ENCODE measurements around the gene DPCD.
"Not testable (repeated sequence)": the region's sequence is repeated elsewhere in the genome, so short reads cannot be mapped to it uniquely, and the experiment has no call there.

Gene DPCD

DNA sequence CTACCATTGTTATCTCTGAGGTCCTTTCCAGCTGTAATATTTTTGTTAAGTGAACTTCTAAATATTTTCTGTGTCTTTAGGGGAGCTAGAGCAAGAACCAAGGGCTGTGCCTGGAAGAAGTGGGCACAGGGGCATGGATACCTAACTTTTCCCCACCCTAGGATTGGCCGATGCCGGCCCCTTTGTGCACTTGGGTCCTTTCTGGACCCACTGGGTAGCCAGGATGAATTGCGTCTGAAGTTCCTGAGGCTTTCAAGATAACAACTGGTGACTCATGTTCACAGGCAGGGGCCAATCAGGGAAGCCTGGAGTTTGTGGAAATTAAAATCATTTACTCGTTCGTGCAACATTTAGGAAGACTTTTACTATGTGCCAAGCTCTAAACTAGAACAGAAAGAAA lies 758 bp downstream of the DPCD start:
- DNase-seq = no peak

DNA sequence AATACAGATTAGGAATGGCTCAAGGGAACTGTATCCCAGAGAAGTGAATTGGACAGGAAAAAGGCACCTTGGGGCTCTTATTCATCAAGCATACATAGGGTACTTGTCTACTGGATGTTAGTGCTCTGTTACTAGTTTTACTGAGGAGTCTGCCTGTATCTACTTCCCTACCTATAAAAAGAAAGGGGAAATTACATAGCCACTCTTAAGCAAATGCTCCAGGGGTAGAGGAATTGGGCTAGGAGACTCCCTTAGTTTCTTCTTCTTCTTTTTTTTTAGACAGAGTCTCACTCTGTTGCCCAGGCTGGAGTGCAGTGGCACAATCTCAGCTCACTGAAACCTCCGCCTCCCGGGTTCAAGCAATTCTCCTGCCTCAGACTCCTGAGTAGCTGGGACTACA lies 5.2 kb downstream of the DPCD start:
- not testable (repeated sequence) for DNase-seq

DNA sequence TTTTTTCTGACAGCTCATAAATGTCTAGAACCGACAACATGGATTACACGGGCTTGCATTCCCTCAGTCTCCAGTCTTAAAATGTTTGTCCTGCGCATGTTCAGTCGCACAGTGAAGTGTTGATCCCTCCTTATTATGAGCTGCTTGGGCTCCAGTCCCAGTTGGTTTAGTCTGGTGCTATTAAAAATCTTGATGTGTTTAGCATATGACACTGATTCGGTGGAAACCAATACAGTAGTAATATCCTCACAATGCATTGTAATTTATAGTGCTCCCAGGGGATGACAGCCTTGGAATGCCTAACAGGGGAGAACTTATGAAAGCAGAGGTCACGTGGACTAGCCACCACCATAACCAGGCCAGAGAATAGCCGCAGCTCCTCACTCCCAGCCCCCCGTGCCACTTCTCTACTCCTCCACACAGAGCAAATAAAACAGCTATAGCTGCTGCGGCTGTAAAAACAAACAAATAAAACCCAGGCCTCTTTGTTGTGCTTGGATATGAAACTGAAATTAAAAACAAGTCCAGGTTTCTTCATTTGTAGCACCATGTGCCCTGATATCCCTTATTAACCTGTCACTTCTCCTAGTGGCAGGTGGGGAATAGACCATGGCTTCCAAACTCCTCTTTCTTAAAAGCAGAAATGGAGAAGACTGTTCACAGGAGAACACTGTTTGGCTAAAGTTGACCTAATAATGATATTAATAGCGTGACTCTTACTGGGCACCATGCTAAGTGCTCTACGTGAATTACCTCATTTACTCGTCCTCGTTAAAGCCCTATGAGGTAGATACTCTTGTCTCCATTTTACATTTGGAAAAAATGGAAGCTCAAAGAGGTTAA lies 7.7 kb downstream of the DPCD start:
- no peak for DNase-seq

DNA sequence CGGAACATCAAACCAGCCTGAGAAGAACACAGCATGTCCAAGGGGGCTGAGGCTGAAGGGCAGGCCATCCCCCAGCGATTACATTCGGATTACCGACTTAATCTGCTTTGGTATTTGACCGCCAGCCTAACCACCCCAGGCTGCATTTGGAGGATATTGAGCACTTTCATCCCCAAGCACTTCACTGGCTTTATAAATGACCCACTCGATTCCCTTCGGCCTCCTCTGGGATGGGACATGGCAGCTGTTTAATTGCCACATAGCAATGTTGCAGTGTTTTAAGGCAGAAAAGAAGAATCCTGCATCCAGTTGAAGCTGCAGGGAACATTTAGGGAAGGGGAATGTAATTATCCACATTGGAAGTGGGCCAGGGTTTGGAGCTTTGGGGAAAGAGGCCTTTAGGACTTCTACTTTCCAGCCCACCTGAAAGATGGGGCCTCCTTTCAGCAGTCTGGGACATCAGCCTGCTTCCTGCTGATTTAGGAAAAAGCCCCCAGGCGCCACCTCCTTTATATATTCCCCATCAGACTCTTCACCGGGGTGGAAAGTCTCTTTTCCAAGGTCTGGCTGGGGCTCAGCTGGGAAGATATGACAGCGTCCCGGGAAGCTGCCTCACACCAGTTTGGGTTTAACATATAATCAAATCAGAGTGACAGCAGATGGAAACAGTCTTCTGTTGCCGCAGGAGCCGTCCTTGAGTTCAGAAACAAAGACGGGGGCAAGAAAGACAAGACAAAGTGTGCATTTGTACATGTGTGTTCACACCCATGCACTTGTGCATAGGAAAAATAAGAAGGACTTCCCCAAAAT lies 9.2 kb downstream of the DPCD start:
- DNase-seq = no peak

DNA sequence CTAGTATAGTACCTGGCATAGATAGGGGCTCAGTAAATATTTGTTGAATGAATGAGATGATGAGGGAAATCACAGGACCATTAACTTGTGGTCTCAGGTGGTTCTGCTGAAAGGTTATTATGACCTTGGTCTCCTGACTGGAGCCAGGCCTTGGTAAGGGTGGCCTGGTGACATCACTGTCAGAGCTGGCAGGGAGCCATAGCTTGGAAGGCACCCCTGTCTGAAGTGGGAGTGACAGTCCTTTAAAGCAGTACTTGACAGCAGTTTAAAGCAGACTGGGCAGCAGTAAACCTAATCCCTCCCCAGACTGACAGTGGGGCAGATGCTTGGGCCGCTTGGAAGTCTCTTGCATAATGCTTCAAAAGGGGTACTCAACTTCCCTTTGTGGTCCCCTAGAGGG lies 13.4 kb downstream of the DPCD start:
- DNase-seq = peak; percentile 48

DNA sequence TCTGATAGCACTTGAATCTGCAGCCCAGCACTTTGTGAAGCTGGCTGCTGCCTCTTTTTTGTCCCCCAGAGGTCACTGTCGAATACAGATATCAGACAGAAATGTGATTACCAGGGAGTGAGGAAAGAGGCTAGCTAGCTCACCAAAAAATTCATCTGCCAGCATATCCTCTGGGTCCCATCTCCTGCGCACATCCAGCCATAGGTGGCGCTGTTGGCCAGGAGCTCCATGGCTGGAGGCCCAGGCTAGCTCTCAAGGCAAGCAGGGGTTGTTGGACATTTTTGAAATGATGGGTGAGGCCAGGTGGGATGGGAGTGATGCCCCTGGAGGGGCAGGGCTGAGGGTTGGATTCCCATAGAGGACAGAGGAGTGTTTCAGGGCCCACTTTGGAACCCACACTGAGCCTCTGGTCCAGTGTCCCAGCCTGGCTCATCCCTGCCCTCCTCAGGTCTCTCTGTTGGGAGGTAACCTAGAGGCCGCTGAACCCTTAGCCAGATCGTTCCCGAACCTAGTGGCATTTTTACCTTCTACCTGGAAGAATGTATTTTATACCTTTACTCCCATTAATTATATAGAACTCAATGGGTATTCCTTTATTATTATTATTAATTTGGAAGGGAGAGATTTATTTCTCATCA lies 14.8 kb downstream of the DPCD start:
- DNase-seq = peak; percentile 32

DNA sequence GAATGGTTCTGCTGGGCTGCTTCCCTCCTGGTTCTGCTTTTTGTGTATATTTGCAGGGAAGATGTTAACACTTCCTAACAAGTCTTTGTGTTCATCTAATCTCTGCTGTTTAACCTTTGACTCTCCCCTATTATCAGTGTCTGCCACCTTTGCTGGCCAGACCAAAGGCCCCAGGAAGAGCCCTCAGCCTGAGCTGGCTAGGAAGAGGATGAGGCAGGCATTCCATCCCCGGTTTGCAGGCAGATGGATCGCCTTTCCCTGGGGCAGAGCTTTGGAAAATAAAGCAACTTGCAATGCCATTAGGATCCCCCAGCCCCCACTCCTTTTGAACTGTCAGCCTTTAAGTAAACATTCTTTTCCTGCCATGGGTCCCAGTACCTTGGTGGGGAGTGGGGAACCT lies 19.0 kb downstream of the DPCD start:
- DNase-seq = no peak

DNA sequence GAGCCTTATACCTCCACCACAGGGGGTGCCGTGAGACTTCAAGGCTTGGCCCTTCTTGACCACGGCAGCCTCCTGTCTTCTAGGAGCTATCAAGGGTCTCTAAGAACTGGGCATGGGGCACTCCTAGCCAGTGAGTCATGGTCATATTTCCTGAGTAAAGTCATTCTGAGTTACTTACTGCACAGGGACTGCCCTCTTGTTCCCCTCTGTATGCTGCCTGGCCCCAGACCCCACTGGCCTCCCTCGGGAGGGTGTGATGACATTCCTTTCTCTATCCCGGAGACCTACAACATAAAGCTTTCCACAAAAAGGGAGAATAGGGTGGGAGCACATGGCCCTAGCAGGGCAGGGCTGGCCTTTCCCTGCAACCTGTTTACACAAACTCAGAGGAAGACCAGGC lies 21.4 kb downstream of the DPCD start:
- no peak for DNase-seq

DNA sequence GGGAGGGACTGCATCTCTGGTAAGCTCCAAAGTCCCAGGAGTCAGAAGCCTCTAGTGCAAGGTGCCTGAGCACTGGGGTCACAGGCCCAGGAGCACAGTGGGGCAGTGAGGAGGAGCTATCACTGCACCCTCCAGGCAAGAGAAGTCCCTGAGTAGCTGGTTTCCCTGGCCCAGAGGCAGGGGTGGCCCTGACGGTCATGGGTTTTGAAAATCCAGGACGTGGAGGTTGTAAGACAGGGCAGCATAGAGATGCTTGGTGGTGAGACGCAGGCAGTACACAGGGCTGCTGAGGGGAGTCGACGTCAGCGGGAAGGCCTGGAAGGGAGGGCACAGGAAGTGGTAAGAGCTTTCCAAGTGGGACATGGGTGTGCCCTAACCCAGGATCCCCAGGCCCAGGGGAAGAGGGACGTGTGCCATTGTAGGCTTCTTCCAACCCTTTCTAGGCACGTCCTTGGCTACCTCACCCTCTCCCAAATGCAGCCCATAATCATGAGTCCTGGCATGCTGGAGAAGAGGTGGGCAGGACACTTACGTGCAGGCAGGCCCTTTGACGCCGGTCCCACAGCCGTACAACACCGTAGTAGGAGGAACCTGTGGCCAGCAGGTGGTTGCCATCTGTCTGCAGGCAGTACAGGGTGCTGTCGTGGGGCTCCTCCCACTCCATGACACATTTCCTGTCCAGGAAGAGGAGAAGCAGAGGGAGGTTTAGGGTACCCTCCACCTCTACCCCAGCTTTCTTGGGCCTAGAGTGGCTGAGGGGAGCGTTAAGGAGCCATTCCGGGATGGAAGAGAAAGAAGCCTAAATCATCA lies 23.2 kb downstream of the DPCD start:
- no peak for DNase-seq

DNA sequence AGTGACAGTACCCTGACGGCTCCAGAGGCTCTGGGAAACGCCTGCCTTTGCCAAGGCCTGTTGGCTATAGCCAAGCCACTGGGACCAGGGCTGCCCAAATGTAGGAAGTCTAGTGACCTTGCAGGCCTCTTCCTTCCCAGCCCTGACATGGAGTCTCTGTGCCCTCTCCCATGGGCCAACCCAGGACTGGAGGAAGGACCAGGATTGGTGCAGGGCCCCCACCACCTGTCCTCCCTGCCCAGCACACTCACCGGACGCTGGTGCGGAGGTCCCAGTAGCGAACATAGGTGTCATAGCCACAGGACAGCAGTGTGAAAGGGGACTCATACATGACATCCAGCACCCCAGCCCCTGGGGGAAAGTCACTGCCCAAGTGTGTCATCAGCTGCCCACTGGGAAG lies 24.0 kb downstream of the DPCD start:
- DNase-seq = no peak

DNA sequence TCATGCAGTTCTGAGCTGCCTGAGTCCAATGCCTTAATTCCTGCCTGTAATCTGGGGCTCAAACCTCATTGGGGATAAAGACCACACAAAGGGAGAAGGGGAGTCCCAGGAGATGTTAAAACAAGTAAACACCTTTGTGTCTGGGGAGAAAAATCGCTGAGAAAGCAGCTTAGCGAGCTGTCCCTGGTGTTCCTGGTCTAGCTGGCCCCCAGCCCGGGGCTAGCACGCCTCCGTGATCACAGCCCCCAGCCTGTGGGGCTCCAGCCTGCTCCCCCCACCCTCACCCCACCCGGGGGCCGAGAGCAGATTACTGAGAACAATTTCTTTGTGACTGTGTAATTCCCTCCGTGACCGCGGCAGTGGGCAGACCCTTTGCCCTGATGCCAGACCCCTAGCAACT lies 24.8 kb downstream of the DPCD start:
- DNase-seq = no peak

DNA sequence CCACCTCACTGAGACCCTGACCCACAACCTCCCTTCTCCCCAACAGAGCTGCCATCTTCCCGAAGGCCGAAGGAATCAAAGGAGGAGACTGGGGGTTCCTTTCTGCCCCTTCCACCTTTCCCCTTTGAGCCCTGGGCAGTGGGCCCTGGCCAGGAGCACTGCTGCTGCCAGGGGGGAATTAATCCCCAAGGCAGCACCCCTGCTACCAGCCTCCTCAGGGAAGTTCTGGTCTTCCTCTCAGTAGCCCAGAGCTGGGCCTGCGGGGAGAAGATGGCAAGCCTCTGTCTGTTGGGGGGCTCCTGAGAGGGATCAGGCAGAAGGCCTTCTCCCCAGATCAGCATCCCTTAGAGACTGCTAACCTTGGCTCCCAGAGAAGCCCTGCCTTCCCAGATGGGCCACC lies 25.5 kb downstream of the DPCD start:
- DNase-seq = no peak

DNA sequence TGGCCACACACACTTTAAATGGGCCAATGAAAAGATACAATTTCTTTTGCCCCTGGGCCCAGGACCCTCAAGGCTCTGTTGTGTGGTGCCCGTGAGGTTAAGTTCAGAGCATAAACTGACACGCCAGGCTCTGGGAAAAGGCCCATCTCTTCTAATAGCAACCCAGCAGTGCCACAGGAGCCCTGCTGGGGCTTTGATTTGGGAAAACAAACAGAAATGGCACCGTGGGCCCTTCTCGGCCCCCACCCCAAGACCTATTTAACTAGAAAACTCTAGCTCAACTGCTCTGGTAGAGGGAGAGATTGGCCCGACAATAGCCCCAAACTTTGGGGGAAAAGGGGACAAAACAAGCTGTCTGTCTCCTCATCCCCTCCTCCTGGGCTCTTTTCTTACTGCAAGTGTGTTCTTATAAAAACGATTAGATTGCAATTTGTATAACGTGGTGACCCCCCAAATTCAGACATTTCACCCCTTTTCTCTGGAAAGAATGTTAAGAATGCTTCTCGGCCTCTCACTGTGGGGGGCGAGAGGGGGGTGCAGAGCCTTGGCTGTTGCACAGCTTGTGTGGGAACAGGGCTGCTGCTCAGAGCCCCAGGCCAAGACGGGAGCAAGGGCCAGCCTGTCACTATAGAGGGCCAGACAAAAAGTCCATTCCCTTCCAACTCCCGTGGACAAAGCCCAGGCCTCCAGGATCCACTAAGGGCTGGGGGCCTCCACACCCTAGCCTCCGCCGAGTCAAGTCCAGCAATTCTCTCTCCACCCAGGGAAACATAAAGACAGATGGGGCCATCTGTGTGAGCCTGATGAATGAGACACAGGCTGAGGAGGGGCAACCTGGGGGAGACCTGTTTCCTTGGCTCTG lies 26.8 kb downstream of the DPCD start:
- DNase-seq = no peak

DNA sequence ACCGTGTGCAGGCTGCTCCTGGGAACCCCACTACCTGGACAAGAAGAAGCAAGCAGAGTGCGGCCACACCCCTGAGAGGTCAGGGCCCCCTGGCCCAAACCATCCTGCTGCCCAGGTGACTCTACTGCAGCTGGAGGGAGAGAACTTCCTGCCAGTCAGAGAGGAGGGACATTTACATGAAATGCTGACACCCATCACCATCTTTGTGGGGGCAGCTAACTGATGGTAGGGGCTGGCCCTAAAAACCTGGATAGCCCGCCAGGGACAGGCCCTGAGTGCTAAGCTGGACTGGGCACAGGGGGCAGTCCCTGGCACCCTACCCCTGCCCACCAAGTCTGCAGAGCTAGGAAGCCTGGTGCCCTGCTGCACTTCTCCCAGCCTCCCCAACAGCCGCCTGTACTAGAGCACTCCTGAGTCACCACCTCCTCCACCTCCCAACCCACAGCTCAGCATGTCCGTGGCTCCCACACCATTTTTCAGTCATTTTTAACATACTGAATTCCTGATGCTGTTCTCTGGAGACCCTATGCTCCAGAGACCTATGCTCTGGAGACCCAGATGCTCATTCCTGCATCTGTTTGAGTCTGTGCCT lies 27.5 kb downstream of the DPCD start:
- no peak for DNase-seq

DNA sequence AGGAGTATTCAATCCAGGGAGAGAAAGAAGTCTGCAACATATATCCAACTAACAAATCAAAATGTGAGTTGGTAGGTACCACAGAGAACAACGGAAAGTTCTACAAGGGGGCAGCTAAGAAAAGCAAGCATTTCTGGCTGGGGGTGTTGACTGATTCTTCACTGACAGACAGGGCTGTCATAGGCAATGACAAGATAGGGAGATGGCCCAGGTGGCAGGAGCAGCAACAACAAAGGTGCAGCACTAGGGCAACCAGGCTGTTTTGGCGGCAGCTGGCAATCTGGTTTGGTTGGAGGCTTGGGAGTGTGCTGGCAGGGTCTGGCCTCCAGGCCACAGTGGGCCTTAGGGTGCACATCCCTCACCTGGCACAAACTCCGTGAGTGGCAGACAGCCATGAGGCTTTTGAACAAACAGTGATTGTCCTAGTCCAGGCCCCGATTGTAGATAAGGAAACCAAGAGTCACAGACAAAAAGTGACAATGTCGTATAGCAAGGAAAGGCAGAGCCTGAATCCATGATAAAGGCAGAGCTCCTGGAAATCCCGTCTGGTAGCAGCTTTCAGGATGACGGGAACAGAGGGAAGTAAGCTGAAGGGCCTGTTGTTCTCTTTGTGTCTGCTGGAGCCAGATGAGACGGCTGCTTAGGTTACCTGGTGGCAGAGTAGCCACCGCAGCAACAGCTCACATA lies 28.4 kb downstream of the DPCD start:
- DNase-seq = no peak

DNA sequence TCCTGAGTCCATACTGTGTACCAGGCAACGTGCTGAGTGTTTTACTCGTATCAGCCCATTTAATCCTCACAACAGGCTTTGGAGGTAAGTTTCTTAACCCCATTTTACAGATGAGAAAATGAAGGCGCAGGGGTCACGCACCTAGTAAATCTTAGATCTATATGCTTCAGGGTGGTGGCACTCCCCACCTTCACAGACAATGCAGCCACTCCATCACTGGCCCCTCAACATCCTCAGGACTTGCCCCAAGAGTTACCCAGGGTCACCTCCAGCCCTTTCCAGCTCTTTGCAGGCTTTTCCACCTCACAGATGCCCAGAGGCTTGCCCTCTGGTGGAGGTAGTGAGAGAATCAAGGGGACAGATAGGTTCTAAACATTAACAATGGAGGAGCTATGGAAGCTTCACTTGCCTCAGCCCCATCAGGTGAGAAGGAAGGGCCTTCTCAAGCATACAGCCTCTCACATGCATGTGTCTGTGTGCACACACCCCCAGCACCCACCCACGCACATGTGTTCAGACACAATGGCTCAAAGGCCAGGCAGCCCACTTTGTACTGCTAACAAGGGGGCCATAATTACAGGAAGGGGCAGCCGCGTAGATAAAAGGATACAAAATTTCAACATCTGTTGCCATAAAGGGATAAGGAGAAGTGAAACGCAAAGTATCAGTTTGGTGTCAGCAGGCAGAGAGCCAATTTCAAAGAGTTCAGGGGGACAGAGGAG lies 29.1 kb downstream of the DPCD start:
- no peak for DNase-seq

DNA sequence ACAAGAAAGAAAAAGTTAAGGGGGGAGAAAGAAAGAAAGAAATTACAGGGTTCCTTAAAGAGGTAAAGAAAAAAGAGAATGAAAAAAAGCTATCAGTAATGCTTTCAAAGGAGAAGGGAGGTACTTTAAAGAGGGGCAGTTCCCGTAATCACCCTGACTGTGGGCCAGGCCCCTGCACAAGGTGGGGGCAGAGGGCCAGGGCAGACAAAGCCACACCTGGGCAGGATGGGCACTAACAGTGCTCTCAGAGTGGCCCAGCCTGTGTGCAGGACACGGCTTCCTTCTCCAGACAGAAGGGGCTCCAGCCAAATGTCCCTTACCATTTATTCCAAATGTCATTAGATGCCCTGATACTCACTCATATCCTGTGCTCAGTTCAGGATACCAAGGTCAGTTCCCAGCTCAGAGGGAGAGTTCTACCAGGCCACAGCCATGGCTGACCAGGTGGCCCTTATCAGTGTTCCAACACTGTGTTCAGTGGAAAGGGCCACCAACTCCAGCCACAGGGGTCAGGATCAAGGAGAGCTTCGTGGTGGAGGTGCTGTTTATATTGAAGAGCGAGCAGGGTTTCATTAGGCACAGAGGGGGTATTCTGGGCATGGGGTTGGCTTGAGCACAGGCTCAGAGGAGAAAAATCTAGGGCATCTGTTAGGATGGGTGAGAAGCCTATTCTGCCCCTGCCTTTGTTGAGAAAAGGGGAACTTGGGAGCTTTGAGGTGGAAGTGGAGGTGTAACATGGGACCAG lies 29.9 kb downstream of the DPCD start:
- no peak for DNase-seq

DNA sequence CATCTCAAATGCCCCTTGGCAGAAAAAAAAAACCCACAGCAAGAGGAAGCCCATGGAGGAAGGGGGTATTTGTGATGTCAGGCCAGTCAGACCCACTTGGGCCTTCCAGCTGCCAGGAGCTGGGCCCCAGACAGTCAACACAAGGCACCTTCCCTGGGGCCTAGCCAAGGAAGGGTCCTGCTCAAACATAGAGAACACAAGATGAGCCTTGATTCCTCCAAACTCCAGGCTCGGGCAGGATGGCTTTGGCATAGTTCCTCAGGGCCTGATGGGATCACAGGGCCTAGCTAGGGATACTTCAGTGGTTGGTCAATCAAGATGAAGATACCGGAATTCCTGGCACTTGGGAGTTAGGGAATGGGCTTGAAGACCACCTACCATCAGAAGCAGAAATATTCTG lies 30.8 kb downstream of the DPCD start:
- no peak for DNase-seq

DNA sequence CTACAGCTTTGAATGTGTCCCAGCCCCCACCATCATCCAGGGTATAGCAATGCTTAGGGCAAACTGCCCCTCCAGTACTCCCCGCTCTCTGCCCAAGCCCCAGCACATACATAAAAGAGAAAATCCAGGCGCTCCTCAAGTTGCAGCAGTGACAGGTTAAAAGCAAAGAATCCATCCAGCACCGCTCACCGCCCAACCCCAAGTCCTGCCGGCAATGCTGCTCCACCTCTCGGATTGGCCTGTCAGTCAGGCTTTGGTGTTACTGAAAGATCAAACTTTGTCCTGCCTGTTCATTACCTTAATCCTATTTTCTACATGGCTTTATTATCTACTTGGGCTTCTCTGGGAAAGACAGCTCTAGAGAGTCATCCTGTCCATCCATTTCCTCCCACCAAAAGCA lies 31.9 kb downstream of the DPCD start:
- DNase-seq = no peak

DNA sequence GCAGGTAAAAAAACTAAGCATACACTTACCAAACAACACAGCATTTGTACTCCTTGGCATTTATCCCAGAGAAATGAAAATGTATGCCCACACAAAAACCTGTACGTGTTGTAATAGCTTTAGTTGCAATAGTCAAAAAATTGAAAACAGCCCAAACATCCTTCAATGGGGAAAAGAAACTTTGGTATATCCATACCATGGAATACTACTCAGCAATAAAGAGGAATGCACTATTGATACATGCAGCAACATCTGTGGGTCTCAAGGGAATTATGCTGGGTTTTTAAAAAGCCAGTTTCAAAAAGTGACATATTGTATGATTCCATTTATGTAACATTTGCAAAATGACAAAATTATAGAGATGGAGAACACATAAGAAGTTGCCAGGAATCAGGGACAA lies 35.4 kb downstream of the DPCD start:
- no peak for DNase-seq

Measured in NCI-H345 (cell line).